Calu3 (cell line): ENCODE data around the gene RBFOX2. TPM values are rescaled to one million over a fixed set of nuclear protein-coding genes. Genes with fewer than 3 reads are reported as not detected.

Source experiments
- BruUV-seq: library from RNA; stranded (reverse); fragments of 400-500 nt; replicated peaks from 2 replicates; lab custom pipeline; 2021; lab: Mats Ljungman, UMichigan
- CTCF ChIA-PET: fragments of 300-600 bp; sonication (Branson Sonifier 250); formaldehyde crosslinking; loops from one replicate; lab custom pipeline; 2022; ENCODE audit warnings: antibody characterized with exemption; lab: Charles Lee
- DNase-seq: peaks from one replicate; pipeline ENCODE4 v3.0.0; 2022
- H3K27ac Mint-ChIP-seq: one replicate; pipeline ENCODE4 v1.8.0; 2022; ENCODE audit warnings: mixed read lengths; ENCODE audit not compliant: unreplicated experiment
- H3K27me3 Mint-ChIP-seq: one replicate; pipeline ENCODE4 v1.8.0; 2022; ENCODE audit warnings: mixed read lengths; ENCODE audit not compliant: unreplicated experiment
- H3K36me3 Mint-ChIP-seq: one replicate; pipeline ENCODE4 v1.8.0; 2022; ENCODE audit warnings: mild to moderate bottlenecking, moderate library complexity, mixed read lengths; ENCODE audit not compliant: insufficient read depth, unreplicated experiment
- H3K4me1 Mint-ChIP-seq: one replicate; pipeline ENCODE4 v1.8.0; 2022; ENCODE audit warnings: mild to moderate bottlenecking, low read depth, mixed read lengths; ENCODE audit not compliant: unreplicated experiment
- H3K4me3 Mint-ChIP-seq: one replicate; pipeline ENCODE4 v1.8.0; 2022; ENCODE audit warnings: mild to moderate bottlenecking, low read depth, moderate library complexity, mixed read lengths; ENCODE audit not compliant: unreplicated experiment
- H3K9me3 Mint-ChIP-seq: one replicate; pipeline ENCODE4 v1.8.0; 2022; ENCODE audit warnings: low read depth, mixed read lengths; ENCODE audit not compliant: unreplicated experiment
- CTCF ChIP-seq: fragments of 200-600 bp; IDR thresholded peaks from one replicate; pipeline ENCODE4 v1.8.0; 2022; ENCODE audit warnings: antibody characterized with exemption; ENCODE audit not compliant: unreplicated experiment
- intact Hi-C: fragments of 100-400 bp; cut with micrococcal nuclease; formaldehyde crosslinking; loops from one replicate; pipeline ENCODE4 v1.10.0; 2022; ENCODE audit not compliant: unreplicated experiment
- total RNA-seq: library from RNA; stranded (reverse); gene quantifications from 2 replicates; pipeline ENCODE4 v1.2.3, GENCODE V29; 2022

The RBFOX2 gene
- total RNA-seq, 1 experiment from 2014 or later, result 63.1 TPM

GRCh38 chr22:35711336-35711735, 317.3 kb downstream of the RBFOX2 start:
- CTCF ChIA-PET, result no interaction called here
- peaks cover 16% of the 10 kb centered on the region for H3K27me3 Mint-ChIP-seq
- no peak for DNase-seq
- H3K4me3 Mint-ChIP-seq, result no peak overlapping the region
- no peak for TF ChIP-seq CTCF
- BruUV-seq, result no TSS peak
- no peak overlapping the region for H3K27ac Mint-ChIP-seq
- H3K36me3 Mint-ChIP-seq, result peaks cover 4% of the 10 kb centered on the region
- H3K9me3 Mint-ChIP-seq, result peaks cover 5% of the 10 kb centered on the region
- intact Hi-C loops, result no loop called here
- no peaks in the 10 kb centered on the region for H3K4me1 Mint-ChIP-seq

GRCh38 chr22:35708917-35709316, 319.7 kb downstream of the RBFOX2 start:
- intact Hi-C loops, result no loop called here
- Mint-ChIP-seq H3K27me3 (peaks cover 12% of the 10 kb centered on the region), H3K36me3 (peaks cover 4% of the 10 kb centered on the region), H3K4me1 (no peaks in the 10 kb centered on the region), H3K9me3 (peaks cover 5% of the 10 kb centered on the region), H3K4me3 (no peak overlapping the region), H3K27ac (no peak overlapping the region)
- no TSS peak for BruUV-seq
- DNase-seq, result no peak
- TF ChIP-seq CTCF, result no peak
- CTCF ChIA-PET, result no interaction called here

- peaks cover 5% of the 10 kb centered on the region for H3K9me3 Mint-ChIP-seq
- no peak overlapping the region for H3K27ac Mint-ChIP-seq
- H3K27me3 Mint-ChIP-seq, result peaks cover 8% of the 10 kb centered on the region
- no peak overlapping the region for H3K4me3 Mint-ChIP-seq
- peaks cover 2% of the 10 kb centered on the region for H3K36me3 Mint-ChIP-seq
- BruUV-seq, result no TSS peak
- CTCF ChIA-PET, result no interaction called here
- intact Hi-C loops, result no loop called here
- no peak for DNase-seq
- no peak for TF ChIP-seq CTCF
- no peaks in the 10 kb centered on the region for H3K4me1 Mint-ChIP-seq
Measured at GRCh38 chr22:35708453-35708852, 320.2 kb downstream of the RBFOX2 start.

GRCh38 chr22:35705141-35705540, 323.5 kb downstream of the RBFOX2 start:
- no peaks in the 10 kb centered on the region for H3K27me3 Mint-ChIP-seq
- no peak for DNase-seq
- CTCF ChIA-PET, result no interaction called here
- no peak for TF ChIP-seq CTCF
- H3K4me3 Mint-ChIP-seq, result no peak overlapping the region
- intact Hi-C loops, result no loop called here
- no peaks in the 10 kb centered on the region for H3K36me3 Mint-ChIP-seq
- no peak overlapping the region for H3K27ac Mint-ChIP-seq
- no peaks in the 10 kb centered on the region for H3K4me1 Mint-ChIP-seq
- no TSS peak for BruUV-seq
- no peaks in the 10 kb centered on the region for H3K9me3 Mint-ChIP-seq
